GM18868 (cell line): ENCODE data around the gene PSMG4.

Experiments used
- ATAC-seq: cut with Tn5 transposase; IDR thresholded peaks from one replicate; pipeline ENCODE4 v1.9.1; 2021; ENCODE audit warnings: mild to moderate bottlenecking, moderate library complexity; ENCODE audit not compliant: unreplicated experiment

PSMG4 gene

DNA sequence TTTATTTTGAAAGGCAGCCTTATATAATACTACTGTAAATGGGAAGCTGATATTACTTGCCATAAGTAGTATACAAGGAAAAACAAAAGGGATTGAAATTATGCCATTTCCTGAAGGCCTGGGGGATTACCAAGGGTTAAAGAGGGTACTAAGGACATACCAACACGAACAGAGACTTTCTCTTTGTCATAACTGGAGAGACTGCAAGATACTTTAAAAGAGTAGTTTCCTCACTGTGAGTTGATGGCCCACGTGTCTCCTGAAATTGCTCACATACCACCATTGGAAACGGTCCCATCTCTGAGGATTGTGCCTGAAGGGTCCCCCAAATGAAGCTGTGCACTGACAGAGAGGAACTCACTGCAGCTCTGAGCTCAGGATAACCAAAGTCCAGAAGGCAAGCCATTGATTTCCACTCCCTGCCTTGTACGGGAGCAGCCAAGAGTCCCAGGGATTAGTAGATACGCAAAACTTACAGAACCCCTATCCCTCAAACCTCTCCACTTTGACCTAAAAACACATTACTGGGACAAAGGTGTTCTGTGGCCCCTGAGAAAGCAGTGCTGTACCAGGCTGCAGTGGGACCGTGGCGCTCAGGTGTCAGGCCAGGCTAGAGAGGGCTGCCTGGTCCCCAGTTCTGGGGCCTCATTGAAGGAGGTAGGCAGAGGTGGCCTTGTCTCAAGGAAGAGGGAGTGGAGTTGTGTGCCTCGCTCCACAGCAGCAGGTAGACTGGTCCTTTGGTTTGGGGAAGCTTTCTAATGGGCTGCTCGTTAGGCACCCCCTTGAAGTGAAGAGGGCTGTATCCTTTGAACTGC, 15.2 kb downstream of the PSMG4 start:
- no peak for ATAC-seq

DNA sequence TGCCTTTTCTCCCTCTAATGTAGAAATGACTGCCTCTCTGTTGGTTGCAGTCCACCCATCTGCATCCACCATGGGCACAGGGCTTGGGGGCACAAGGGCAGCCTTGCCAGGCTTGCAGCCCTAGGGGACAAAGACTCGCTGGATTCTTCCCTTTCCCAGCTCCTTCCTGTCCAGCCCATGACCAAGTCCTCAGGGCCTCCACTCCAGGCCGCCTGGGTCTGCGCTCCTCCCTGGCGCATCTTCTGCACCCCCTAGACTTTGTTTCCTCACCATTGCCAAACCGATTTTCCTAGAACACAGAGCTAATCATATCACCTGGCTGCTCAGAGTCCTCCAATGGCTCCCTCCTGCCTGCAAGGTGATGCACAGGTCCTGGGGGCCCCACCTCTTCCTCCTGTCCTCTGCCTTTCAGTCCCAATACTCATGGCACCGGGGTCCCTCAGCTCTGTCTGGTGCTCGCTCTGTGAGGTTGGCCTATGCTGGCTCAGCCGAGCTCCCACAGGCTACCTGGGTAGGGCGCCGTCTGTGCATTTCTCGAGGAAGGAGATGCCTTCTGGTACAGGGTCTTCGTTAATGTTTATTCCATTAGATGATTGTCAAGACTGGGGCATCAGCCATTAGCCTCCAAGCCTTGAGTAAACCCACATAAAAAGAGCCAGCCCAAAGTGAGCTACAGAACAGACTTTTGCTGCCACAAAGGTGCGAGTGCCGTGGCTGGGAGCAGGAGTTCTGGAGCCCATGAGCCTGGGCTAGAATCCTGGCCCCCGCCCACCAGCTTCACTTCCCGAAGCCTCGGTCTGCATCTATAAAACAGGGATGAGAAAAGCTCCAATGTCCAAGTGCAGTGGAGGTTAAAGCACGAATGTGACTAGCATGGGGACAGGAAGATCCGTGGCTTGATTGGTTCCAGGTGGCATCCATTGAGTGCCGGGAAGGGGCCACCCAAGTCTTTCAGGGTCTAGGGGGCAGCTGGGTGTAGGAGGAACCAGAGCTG, 17.7 kb downstream of the PSMG4 start:
- no peak for ATAC-seq

DNA sequence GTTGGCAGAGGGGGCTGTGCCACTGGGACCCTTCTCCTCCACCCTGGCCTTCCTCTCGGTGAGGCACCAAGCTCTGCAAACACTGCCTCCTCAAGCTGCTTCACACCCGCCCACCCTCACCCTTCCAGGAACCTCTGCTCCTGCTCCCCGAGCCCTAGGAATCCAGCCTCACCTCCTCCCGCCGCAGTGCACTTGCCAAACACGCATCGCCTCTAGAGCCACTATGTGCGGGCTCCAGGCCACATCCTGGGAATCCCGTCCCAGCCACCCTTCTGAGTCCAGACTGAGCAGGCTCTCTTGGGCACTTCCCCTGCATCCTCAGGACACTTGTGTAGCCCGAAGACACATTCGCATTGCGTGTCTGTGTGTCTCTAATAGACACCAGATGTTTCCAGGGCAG, 18.5 kb downstream of the PSMG4 start:
- ATAC-seq, result no peak

DNA sequence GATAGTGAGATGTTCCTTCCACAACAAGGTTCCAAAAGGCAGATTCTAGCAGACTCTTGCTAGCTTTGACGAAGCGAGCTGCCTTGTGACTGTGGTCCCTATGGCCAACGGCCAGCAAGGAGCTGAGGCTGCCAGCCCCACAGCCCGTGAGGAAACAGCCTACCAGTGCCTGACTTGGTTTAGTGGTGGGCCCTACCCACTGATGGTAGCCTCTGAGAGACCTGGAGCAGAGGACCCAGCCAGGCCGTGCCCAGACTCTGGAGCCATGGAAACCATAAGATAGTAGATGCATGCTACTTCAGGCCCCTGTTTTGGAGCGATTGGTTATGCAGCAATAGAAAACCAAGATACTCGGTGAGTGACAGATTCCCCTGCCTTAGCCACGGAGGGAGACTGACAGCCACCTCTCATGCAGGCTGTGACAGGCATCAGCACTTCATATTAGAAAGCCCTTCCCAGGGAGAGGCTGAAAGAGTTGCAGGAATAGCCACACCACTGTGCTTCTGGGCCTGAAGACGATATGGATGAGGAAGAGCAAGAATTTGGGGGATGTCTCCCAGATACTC, 19.2 kb downstream of the PSMG4 start:
- no peak for ATAC-seq

DNA sequence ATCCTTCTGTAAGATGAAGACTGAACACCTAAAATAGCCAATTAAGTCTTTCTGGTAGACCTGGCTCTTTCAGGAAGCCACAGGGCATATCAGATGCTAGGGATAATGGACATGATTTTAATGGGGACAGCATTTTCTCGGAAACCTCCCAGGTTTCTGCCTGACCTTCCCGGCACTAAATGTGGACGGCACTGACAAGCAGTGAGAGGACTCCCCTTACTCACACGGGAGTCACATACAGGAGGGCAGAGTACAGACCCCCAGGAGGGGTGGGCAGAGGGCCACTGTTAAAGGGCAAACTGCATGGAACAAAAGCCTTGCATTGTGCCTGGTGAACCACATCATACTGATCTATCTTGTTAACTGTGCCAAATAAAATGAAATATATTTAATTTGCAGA, 19.9 kb downstream of the PSMG4 start:
- no peak for ATAC-seq

DNA sequence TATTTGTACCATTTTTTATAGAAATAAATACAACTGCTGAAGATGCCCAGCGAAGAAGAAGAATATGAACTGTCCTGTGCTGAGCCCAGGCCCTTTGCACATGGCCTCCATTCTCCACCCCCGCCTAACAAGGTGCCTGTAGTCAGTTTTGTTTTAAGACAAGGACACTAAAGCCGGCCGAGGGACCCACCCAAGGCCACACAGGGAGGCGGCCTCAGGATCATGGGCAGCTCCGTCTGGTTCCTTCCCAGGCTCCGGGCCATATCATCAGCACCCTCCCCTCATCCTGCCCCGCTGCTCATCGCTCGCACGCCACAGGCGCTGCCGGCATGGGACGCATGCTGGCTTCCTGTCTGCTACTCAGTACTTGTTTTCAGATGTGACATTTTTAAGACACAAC, 21.3 kb downstream of the PSMG4 start:
- no peak for ATAC-seq

DNA sequence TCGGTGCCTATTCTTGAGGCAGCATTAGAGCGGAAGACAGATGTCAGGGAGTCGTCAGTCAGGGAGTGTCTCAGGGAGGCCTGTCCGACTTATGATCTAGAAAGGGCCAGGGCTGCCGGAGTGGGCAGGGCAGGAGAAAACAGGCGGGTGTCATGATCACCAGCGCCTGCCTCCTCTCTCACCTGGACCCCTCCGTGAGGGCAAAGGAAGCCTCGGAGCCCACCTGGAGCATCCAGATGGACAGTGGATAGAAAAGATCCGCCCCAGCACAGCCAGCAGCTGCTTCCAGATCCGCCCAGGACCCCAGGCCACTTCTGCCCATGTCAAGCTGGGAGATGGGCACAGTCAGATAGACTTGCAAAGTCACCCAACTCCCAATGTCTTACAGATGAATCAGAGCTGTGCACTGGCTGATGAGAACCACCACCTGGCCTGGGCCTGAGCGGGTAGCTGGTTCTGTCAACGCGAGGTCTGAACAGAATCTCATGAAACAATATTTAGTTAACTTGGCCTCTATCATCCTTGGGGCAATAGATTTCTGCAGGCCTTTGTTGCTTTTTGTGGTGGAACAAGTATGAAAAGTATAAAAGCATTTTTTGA, 22.2 kb downstream of the PSMG4 start:
- no peak for ATAC-seq

DNA sequence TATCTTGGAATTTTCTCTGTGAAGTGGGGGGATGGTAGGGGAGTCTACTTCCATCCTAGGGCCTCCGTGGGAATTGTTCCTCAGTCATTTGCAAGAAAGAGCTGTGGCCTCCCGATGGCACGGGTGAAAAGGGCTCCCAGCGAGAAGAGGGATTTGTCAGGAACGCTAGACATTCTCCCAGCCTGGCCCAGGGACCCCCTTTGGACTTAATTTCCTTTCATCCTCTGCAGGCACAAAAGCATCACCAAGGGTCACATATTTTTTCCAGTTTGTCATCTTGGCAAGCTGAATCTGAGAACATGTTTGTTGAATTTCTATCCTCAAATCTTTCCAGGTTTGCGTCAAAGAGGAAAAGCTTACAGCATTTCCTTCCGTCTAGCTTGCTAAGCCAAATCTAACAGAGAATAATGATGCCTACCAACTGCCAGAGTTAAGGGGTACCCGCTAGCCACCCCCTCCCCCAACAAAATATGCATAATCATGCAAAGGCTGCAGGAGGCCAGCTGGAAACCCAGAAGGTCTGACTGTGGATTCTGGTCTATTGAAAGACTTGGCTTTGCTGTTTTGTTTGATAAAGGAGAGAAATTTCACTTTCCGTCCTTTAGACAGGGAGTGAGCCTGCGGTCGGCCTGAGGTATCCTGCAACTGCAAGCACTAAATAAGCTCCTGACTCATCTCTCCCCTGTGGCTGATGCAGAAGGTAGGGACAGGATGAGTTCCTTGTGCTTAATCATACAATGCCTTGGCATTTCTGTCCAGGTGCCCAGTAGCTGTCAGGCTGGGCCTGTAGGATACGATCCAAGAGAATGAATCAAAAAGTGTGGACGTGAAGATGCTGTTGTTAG, 23.1 kb downstream of the PSMG4 start:
- ATAC-seq, result no peak

DNA sequence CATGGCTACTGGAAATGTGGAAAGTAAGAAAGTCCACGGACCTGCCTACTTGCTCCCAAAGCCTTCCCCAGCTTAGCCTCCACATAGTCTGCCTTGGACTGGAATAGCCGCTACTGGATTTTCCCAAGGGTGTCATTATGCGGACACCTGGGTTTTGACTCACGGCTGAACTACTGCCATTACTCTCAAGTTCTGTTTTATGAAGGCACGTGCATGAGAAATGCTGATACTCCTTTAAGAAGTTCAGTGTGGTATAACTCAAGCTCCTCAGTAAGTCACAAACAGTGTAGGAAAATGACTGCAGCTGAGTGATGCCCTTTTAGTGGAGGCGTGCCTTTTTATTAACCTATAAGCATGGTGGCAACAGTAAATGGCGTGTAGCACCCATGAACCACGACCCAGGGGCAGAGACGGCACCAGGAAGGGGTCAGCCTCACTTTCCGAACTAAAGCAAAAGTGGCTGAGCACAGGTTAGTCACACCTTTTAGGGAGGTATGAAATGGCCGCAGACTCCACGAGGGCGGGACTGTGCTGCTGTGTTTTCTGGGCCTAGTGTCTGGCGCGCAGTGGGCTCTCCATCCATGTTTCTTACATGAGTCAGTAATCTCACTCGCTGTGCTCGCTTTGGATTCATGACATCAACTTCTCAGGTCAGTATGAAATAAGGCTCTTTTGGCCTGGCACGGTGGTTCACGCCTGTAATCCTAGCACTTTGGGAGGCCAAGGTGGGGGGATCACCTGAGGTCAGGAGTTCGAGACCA, 23.9 kb downstream of the PSMG4 start:
- ATAC-seq, result no peak

DNA sequence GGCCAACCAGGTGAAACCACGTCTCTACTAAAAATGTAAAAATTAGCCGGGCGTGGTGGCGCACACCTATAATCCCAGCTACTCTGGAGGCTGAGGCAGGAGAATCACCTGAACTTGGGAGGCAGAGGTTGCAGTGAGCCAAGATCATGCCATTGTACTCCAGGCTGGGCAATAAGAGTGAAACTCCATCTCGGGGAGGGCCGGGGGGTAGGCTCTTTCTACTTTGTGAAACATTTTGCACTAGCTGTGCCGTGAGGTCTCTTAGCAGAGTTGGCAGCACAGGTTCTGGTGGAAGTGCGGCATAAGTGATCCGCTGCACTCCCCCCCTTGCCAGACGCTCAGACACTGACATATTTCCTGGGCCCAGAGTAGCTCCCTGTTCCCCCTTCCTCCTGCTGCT, 24.5 kb downstream of the PSMG4 start:
- ATAC-seq, result no peak

DNA sequence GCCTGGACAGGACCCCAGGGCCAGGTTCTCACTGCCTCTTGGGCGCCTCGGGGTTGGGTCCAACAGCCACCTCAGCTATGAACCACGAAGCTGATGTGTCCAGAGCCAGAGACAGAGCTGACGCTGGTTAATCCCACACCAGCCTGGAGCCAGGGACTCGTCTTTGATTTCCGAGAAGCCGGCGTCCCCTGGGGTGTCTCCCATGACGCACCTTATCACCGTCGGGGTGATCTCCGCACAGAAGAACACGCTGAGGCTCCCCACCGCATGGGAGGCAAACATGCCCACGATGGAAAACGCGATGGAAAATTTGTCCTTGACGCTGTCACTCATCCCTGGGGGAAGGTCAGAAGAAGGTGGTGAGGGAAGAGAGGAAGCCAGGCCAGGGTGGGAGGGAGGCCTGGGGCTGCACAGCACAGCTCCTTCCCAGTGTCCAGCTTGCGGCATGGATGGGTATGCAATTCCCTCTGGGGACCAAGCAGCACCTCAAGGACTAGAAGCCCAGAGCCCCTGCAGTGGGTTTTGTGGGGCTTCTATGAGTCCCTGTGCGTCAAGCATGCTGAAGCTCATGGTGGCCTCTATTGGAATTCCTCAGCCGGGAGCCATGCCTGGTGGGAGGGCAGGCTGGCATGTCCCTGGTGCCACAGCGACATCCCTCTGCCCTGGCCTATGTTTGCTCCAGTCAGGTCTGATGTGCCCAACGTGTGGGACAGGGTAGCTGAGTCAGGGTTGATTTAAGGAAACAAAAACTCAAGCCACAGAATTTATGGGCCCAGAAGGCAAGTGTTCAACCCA, 25.1 kb downstream of the PSMG4 start:
- no peak for ATAC-seq

DNA sequence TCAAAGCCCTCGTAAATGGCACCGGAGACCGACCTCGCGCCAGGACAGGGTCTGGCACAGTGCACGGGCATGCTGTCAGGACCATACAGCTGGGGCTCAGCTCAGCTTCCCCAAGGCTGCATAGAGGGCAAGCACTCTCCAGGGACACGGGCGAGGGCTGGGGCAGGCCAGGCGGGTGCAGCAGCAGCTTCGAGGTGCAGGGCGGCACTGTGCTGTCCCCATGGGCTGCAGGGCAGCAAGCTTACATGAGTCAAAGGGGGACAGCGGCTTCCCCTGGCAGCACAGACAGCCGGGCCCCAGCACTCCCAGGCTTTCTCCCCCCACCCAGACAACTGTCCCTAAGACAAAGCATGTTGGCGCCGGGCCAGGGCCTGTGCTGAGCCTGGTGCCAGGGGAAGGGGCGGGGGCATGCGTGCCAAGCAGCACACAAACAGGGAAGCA, 25.7 kb downstream of the PSMG4 start:
- no peak for ATAC-seq

DNA sequence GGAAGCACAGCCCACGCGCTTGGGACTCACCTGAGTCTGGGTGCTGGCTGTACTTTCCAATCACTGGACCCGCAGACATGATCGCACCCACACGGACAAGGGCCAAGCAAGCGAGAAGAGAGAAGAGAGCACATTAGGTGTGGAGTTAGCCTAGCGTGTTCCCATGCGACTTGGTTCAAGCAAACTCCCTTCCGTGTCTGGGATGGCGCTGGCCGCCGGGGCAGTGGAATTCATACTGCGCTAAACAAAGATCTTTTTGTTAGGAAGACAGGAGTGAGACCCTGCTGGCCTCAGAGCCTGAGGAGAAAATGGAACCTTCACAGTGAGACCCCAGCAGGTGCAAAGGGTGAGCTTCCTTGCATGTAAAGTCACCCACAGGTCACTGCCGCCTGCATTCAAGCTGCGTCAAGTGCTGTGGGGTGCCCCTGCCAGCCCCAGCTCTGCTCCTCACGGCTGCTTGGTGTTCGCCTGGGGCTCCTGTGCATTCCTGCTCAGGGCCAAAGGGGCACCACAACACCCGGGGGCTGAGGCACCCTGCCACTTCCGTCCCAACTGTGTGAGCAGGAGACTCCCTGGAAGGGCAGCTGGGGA, 26.4 kb downstream of the PSMG4 start:
- no peak for ATAC-seq

DNA sequence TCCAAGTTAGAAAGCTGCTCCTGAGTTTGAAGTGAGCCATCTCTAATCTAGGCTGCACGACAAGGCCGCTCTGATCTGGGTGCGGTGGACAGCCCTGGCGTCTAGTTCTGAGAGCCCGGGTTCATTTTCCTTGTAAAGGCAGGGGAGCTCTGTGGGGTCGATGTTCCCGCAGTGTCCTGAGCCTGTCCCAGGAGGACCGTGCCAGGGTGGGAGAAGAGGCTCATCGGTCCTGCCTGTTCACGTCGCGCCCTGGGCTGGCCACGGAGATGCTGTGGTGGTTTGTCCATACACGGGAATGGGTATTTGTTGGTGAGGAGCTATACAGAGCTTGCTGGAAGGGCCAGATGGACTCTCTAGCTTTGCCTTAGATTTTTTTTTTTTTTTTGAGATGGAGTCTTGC, 27.0 kb downstream of the PSMG4 start:
- ATAC-seq, result no peak

DNA sequence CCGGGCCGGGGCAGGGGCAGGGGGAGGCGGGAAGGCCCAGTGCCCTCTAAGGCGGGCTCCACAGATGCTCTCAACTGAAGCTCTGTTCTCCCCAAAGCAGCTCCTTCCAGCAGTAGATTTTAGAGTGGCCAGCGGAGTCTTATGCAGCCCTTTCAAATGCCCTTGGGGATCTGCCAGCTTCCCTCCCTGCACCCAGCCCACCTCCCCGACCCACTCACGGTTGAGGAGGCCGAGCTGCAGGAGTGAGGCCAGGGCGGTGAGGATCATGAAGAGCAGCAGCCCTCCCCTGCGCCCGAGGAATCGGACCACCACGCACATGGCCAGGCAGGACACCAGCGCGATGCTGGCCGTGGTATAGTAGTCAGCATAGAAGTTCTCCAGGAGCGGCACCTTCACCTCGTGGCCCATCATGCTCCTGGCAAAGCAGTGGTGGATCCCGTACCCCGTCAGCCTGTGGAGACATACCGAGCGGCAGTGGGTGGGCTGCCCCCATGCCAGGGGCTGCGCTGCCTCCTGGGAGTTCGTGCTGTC, 28.0 kb downstream of the PSMG4 start:
- ATAC-seq, result no peak

DNA sequence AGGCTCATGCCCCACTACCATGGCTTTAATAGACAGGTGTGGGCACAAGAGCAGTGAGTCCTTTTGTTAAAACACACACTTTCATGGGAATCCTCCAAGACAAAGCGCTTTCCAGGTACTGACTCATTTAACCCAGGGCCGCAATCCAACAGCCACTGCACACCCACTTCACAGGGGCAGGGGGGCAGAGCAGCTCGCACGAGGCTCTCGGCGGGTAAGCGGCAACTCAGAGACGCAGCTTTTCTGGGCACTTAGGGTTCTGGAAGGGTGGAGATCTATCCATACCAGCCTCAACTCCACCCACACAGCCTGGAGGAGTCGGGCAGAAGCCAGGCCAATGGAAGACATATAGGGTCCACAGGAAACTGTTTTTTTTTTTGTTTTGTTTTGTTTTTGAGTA, 28.6 kb downstream of the PSMG4 start:
- ATAC-seq, result no peak

DNA sequence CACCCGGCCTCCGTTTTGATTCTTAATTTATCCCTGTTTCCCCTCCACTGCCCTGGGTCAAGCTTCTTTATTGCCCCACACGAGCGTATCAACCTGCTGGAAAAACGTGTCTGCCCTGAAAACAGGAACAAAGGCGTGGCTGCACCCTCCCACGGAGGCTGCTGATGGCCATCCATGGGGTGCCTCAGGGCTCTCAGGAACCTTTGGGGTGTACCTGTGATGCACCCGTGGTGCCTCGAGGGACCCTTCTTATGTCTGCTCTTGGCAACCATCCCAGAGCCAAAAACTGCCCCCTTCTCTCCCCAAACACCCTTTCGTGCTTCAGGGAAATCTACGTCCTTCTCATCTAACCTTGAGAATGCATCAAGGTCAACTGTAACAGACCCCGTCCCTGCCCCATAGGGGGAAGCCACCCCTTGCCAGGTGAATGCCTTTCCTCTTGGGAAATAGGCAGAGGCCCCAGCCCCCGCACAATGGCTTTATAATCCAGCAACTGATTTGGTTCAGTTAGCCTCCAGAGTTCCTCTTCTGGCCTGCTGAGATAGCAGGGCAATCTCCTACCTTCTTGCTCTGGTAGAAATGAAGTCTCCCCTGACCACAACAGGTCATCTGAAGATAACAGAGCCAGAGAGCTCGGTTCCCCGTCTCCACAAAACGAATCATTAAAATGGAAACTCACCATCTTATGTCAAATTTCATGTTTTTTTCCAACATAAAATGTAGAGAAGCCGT, 29.4 kb downstream of the PSMG4 start:
- no peak for ATAC-seq
